ENCODE measurements around the gene MGLL.
A peak's percentile ranks its signal among the peaks of the same experiment; 100 is the strongest.

Gene MGLL

GRCh38 chr3:127749361-127749760 is 73.0 kb downstream of the MGLL start:
- Histone ChIP-seq H3K4me3 (no peak overlapping the region), H3K27ac (peak overlapping the region in 5 of 21 experiments; percentile 16 to 86 (median 40))

- H3K27ac ChIP-seq, result peak overlapping the region in 15 of 21 experiments; percentile 27 to 86 (median 60)
- H3K4me3 ChIP-seq, result no peak overlapping the region
Observed at GRCh38 chr3:127748754-127749327, 73.5 kb downstream of the MGLL start.

GRCh38 chr3:127747751-127748521 is 74.4 kb downstream of the MGLL start:
- H3K27ac ChIP-seq, result peak overlapping the region in 16 of 21 experiments; percentile 26 to 86 (median 59)
- no peak overlapping the region for H3K4me3 ChIP-seq

GRCh38 chr3:127747066-127747465 is 75.2 kb downstream of the MGLL start:
- H3K4me3 ChIP-seq, result no peak overlapping the region
- H3K27ac ChIP-seq, result peak overlapping the region in 12 of 21 experiments; percentile 6 to 86 (median 46)

- peak overlapping the region in 10 of 21 experiments; percentile 6 to 86 (median 46) for H3K27ac ChIP-seq
Observed at GRCh38 chr3:127746400-127747057, 75.8 kb downstream of the MGLL start.

GRCh38 chr3:127745656-127746399 is 76.5 kb downstream of the MGLL start:
- peak overlapping the region in 8 of 21 experiments; percentile 16 to 86 (median 48) for H3K27ac ChIP-seq
- H3K4me3 ChIP-seq, result no peak overlapping the region

More at GRCh38 chr3:127746400-127747057, 75.8 kb downstream of the MGLL start:
- no peak overlapping the region for H3K4me3 ChIP-seq

GRCh38 chr3:127744875-127745274 is 77.4 kb downstream of the MGLL start:
- Histone ChIP-seq H3K4me3 (no peak overlapping the region), H3K27ac (peak overlapping the region in 1 of 21 experiments; percentile 86)

GRCh38 chr3:127744253-127744815 is 78.0 kb downstream of the MGLL start:
- Histone ChIP-seq H3K27ac (peak overlapping the region in 4 of 21 experiments; percentile 1 to 86 (median 41)), H3K4me3 (no peak overlapping the region)

GRCh38 chr3:127743351-127744252 is 78.7 kb downstream of the MGLL start:
- H3K4me3 ChIP-seq, result no peak overlapping the region

GRCh38 chr3:127742580-127742979 is 79.7 kb downstream of the MGLL start:
- peak overlapping the region in 2 of 21 experiments; percentile 10 to 66 for H3K27ac ChIP-seq

More at GRCh38 chr3:127743351-127744252, 78.7 kb downstream of the MGLL start:
- H3K27ac ChIP-seq, result peak overlapping the region in 4 of 21 experiments; percentile 1 to 66 (median 32)

GRCh38 chr3:127741690-127742089 is 80.6 kb downstream of the MGLL start:
- H3K4me3 ChIP-seq, result no peak overlapping the region
- H3K27ac ChIP-seq, result no peak overlapping the region

More at GRCh38 chr3:127742580-127742979, 79.7 kb downstream of the MGLL start:
- H3K4me3 ChIP-seq, result no peak overlapping the region

- H3K27ac ChIP-seq, result no peak overlapping the region
- H3K4me3 ChIP-seq, result no peak overlapping the region
Observed at GRCh38 chr3:127741246-127741645, 81.1 kb downstream of the MGLL start.

GRCh38 chr3:127740136-127740915 is 82.0 kb downstream of the MGLL start:
- Histone ChIP-seq H3K27ac (peak overlapping the region in 1 of 21 experiments; percentile 28), H3K4me3 (no peak overlapping the region)

- H3K4me3 ChIP-seq, result no peak overlapping the region
- peak overlapping the region in 2 of 21 experiments; percentile 28 to 67 for H3K27ac ChIP-seq
Observed at GRCh38 chr3:127739347-127740135, 82.8 kb downstream of the MGLL start.

GRCh38 chr3:127738192-127738840 is 84.0 kb downstream of the MGLL start:
- Histone ChIP-seq H3K27ac (peak overlapping the region in 8 of 21 experiments; percentile 9 to 77 (median 38)), H3K4me3 (no peak overlapping the region)
